HG03457 (cell line): ENCODE results near the gene SLC1A6.
"Not testable (repeated sequence)": the region's sequence is repeated elsewhere in the genome, so short reads cannot be mapped to it uniquely, and the experiment has no call there.

Source experiments
- ATAC-seq: cut with Tn5 transposase; IDR thresholded peaks from one replicate; pipeline ENCODE4 v1.9.1; 2021; ENCODE audit warnings: moderate number of reproducible peaks; ENCODE audit not compliant: unreplicated experiment

Gene SLC1A6

GRCh38 chr19:14979476-14980255, at the start of gene SLC1A6:
Gene SLC1A6, minus strand, starts transcription at chr19:14979864. Its CDS starts 6,954 bp downstream, at chr19:14972910.
- no peak for ATAC-seq

GRCh38 chr19:15028490-15028889, 48.8 kb upstream of the SLC1A6 start:
- ATAC-seq: no peak

DNA sequence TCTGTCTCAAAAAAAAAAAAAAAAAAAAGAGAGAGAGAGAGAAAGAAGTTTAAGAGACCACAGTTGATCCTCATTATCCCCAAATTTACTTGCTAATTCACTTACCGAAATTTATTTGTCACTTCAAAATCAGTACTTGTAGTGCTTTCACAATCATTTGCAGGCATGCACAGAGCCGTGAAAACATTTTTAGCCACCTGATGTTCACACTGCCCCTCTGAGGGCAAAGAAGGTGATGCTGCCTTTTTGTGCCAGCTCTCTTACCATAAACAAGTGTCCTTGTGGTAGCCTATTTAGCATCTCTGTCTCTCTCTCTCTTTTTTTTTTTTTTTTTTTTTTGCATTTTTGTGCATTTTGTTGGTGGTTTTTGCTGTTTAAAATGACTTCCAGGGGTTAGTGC, 45.6 kb upstream of the SLC1A6 start:
- ATAC-seq: no peak

GRCh38 chr19:15022752-15023151, 43.1 kb upstream of the SLC1A6 start:
- ATAC-seq: no peak

- ATAC-seq: no peak
Measured at GRCh38 chr19:15021286-15022007, 41.8 kb upstream of the SLC1A6 start.

DNA sequence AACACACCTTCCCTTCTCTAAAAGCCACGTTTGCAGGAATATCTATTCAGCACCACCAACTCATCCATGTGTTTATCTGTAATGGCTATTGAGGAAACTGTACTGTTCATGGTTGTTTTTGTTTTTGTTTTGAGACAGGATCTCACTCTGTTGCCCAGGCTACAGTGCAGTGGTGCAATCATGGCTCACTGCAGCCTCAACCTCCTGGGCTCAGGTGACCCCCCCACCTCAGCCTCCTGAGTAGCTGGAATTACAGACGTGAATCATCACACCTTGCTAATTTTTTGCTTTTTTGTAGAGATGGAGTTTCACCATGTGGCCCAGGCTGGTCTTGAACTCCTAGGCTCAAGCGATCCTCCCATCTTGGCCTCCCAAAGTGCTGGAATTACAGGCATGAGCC, 39.2 kb upstream of the SLC1A6 start:
- ATAC-seq: not testable (repeated sequence)

- no peak for ATAC-seq
Measured at GRCh38 chr19:15015946-15016542, 36.4 kb upstream of the SLC1A6 start.

DNA sequence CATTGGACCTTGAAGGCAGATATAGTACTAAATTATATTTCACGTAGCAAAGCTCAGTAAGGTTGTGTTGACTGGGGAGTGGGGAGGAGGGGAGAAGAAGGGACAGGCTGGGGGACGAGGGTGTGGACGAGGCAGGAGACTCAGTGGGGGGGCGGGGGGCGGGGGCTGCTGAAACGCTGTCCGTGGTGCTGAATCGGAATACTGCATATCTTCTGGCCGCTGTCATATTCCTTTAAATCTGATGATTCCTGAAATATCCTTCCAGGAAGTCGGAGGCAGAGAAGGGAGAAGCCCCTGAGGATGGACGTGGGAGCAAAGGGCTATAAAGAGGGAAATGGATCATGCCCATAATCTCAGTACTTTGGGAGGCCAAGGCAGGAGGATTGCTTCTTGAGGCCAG, 34.9 kb upstream of the SLC1A6 start:
- no peak for ATAC-seq

DNA sequence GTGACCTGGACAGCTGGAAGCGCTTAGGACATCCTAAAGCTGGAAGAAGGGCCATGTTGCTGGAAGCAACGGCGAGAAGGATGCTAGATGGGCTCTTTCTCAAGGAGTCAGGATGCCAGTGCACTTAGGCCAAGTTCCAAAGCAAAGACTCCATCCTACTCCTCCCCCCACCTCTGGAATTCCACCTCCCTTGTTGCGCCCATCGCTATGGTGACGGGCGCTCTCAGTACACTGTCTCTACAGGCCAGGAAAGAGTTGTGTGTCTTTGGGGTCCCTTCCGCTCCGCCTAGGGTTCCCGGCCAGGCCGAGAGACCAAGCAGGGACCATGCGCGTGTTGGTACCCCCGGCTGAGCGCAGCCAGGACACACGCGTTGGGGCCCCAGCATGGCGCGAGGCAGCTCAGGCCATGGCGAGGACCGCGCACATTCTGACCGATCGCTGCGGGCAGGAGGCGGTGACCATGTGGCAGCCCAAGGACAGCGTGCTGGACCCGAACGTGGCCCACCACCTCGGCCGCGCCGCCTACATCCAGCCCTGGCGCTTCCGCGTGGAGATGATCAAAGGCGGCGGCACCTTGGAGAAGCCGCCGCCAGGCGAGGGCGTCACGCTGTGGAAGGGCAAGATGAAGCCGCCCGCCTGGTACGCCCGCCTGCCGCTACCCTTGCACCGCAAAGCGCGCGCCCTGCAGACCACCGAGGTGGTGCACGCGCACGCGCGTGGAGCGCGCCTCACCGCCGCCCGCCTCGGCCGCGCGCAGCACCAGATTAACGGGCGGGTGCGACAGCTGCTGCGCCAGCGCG, 31.0 kb upstream of the SLC1A6 start:
- ATAC-seq: no peak

DNA sequence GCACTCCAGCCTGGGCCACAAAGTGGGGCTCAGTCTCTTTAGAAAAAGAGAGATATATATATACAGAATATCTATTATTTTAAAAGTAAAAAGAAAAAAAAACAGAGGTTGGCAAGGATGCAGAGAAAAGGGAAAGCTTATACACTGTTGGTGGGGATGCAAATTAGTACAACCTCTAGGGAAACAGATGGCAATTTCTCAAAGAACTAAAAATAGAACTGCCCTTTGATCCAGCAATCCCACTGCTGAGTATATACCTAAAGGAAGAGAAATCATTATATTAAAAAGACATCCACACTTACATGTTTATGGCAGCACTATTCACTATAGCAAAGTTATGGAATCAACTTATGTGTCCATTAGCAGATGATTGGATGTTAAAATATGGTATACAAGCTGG, 28.6 kb upstream of the SLC1A6 start:
- no peak for ATAC-seq

- no peak for ATAC-seq
Measured at GRCh38 chr19:14997981-14998380, 18.3 kb upstream of the SLC1A6 start.

GRCh38 chr19:14992780-14993179, 13.1 kb upstream of the SLC1A6 start:
- no peak for ATAC-seq

GRCh38 chr19:14985133-14985532, 5.5 kb upstream of the SLC1A6 start:
- no peak for ATAC-seq

DNA sequence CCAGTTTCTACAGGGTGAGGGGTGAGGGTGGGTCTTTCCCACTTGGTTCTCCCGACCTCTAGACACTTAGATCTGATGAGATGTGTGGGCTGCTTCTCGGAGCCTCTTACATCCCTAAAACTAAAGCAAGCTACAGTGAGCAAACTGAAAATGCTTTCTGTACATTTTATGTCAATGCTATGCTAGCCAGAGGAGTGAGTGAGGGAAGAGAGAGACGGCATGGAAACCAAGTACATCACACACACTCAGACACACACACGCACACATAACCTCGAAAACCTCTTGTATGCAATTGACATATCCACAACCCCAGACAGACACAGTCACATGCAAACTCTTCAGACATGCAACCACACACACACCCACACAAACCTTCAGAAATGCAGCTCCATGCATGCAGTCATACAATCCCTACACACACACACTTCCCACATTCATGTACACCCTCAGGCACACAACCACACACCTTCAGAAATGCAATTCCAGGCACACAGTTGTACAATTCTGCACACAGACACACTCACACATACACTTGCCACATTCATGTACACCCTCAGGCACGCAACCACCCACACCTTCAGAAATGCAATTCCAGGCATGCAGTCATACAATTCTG, 1.4 kb downstream of the SLC1A6 start:
- no peak for ATAC-seq

- no peak for ATAC-seq
Measured at GRCh38 chr19:14977128-14977527, 2.5 kb downstream of the SLC1A6 start.

GRCh38 chr19:14974488-14974887, 5.2 kb downstream of the SLC1A6 start:
- ATAC-seq: no peak

DNA sequence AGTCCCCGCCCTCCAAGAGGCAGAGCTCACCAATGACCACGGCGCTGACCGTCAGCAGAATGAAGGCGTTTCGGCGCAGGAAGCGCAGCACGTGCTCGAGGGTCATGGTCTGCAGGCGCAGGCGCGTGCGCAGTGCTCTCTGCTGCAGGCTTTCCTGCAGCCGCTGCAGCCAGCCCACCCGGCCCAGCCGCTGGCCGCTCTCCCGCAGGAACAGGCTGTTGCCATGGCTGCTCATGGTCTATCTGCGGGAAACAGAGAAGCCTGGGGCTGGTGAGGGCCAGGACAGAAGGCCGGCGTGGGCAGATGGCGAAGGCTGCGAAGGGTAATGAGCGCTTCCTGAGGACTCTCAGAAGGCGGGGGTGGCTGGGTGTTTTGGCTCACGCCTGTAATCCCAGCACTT, 7.0 kb downstream of the SLC1A6 start:
- no peak for ATAC-seq

- ATAC-seq: no peak
Measured at GRCh38 chr19:14971474-14971873, 8.2 kb downstream of the SLC1A6 start.

DNA sequence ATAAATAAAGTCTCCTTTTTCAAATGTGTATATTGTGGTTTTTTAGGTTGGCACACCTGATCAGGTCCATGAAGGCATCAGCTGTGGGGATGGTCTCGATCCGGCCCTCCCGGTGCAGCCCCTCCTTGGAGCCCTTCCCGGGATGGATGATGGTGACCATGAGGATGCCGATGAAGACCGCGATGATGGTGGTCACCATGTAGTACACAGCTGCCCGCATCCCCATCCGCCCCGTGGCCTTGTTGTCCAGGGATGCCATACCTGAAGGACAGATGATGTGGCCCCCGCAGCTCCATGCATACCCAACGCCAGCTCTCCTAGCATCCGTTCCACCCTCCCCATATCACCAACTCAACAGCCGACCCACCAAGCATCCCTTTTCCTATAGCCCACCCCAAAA, 11.4 kb downstream of the SLC1A6 start:
- ATAC-seq: no peak

DNA sequence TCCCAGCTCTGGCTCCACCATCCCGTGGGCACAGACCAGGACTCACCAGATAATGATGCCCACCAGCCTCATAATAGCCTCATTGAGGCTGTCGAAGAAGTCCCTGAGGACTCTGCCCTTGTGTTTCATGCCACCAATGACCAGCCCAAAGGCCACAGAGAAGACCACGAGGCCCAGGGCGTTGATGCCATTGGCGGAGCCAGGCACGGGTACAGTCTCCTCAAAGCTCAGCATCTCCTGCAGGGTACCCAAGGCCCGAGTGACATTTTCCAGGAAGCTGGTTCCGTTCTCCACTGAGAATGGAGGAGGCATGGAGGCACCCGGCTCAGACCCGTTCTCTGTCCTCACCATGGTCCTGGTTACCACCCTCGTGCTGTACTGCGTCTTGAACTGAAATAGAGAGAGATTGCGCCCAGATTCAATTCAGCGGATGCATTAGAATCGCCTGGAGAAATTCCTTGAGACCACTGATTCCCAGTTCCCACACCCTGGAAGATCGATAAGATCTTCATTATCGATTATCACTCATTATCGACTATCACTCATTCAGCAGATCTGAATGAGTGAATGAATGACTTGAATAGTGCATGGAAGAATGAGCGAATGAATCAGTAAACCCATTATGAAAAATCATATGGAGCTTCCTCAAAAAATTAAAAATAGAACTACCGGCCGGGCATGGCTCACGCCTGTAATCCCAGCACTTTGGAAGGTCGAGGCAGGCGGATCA, 17.5 kb downstream of the SLC1A6 start:
- ATAC-seq: no peak
